Memory B cell (primary cell): ENCODE results near the gene ZNF451.
A peak's percentile ranks its signal among the peaks of the same experiment; 100 is the strongest.

Experiments
- ATAC-seq: fragments of 150-1000 bp; cut with Tn5 transposase; 2 replicates; pipeline ENCODE4 v1.10.0; 2021; ENCODE audit warnings: low read depth, mild to moderate bottlenecking, moderate library complexity
- DNase-seq, 2 donors: peaks; one replicate each; pipeline ENCODE4 v3.0.0; 2022; ENCODE audit warnings: low spot score in 2 of 2
- H3K27ac Mint-ChIP-seq: one replicate; pipeline ENCODE4 v1.8.0; 2022; ENCODE audit warnings: mild to moderate bottlenecking, moderate library complexity, mixed read lengths
- H3K27me3 Mint-ChIP-seq: one replicate; pipeline ENCODE4 v1.8.0; 2022; ENCODE audit warnings: mixed read lengths
- H3K36me3 Mint-ChIP-seq: one replicate; pipeline ENCODE4 v1.8.0; 2022; ENCODE audit warnings: mild to moderate bottlenecking, mixed read lengths
- H3K4me1 Mint-ChIP-seq: one replicate; pipeline ENCODE4 v1.8.0; 2022; ENCODE audit warnings: mixed read lengths
- H3K4me3 Mint-ChIP-seq: one replicate; pipeline ENCODE4 v1.8.0; 2022; ENCODE audit warnings: mild to moderate bottlenecking, moderate library complexity, mixed read lengths
- H3K9me3 Mint-ChIP-seq: one replicate; pipeline ENCODE4 v1.8.0; 2022; ENCODE audit warnings: mixed read lengths

ZNF451 gene

GRCh38 chr6:57147955-57148858 lies 58.2 kb downstream of the ZNF451 start:
- Mint-ChIP-seq H3K27me3 (no peaks in the 10 kb centered on the region), H3K27ac (no peak overlapping the region), H3K36me3 (peaks cover 27% of the 10 kb centered on the region), H3K9me3 (no peaks in the 10 kb centered on the region), H3K4me3 (no peak overlapping the region), H3K4me1 (no peaks in the 10 kb centered on the region)
- ATAC-seq (no peak), DNase-seq (no peak)

GRCh38 chr6:57158658-57159057 lies 68.7 kb downstream of the ZNF451 start:
- DNase-seq (no peak), ATAC-seq (no peak)
- H3K27ac Mint-ChIP-seq, result no peak overlapping the region
- H3K27me3 Mint-ChIP-seq, result no peaks in the 10 kb centered on the region
- peaks cover 20% of the 10 kb centered on the region for H3K36me3 Mint-ChIP-seq
- no peak overlapping the region for H3K4me3 Mint-ChIP-seq
- H3K4me1 Mint-ChIP-seq, result peaks cover 2% of the 10 kb centered on the region
- no peaks in the 10 kb centered on the region for H3K9me3 Mint-ChIP-seq

GRCh38 chr6:57159127-57159526 lies 69.1 kb downstream of the ZNF451 start:
- Mint-ChIP-seq H3K9me3 (no peaks in the 10 kb centered on the region), H3K27me3 (no peaks in the 10 kb centered on the region), H3K4me1 (peaks cover 2% of the 10 kb centered on the region), H3K36me3 (peaks cover 18% of the 10 kb centered on the region), H3K4me3 (no peak overlapping the region), H3K27ac (no peak overlapping the region)
- no peak for ATAC-seq
- DNase-seq, result no peak

GRCh38 chr6:57162028-57162427 lies 72.0 kb downstream of the ZNF451 start:
- no peaks in the 10 kb centered on the region for H3K9me3 Mint-ChIP-seq
- ATAC-seq (no peak), DNase-seq (no peak)
- peaks cover 29% of the 10 kb centered on the region for H3K36me3 Mint-ChIP-seq
- H3K4me1 Mint-ChIP-seq, result peaks cover 2% of the 10 kb centered on the region
- no peak overlapping the region for H3K27ac Mint-ChIP-seq
- no peaks in the 10 kb centered on the region for H3K27me3 Mint-ChIP-seq
- H3K4me3 Mint-ChIP-seq, result no peak overlapping the region

GRCh38 chr6:57162516-57162915 lies 72.5 kb downstream of the ZNF451 start:
- no peak overlapping the region for H3K27ac Mint-ChIP-seq
- no peaks in the 10 kb centered on the region for H3K9me3 Mint-ChIP-seq
- ATAC-seq, result no peak
- H3K4me1 Mint-ChIP-seq, result peaks cover 2% of the 10 kb centered on the region
- DNase-seq, result no peak
- peaks cover 29% of the 10 kb centered on the region for H3K36me3 Mint-ChIP-seq
- H3K4me3 Mint-ChIP-seq, result no peak overlapping the region
- no peaks in the 10 kb centered on the region for H3K27me3 Mint-ChIP-seq

GRCh38 chr6:57163956-57164355 lies 74.0 kb downstream of the ZNF451 start:
- Mint-ChIP-seq H3K9me3 (no peaks in the 10 kb centered on the region), H3K4me1 (peaks cover 2% of the 10 kb centered on the region), H3K27ac (no peak overlapping the region), H3K36me3 (peaks cover 29% of the 10 kb centered on the region), H3K27me3 (no peaks in the 10 kb centered on the region), H3K4me3 (no peak overlapping the region)
- ATAC-seq, result no peak
- DNase-seq, result no peak

- ATAC-seq, result no peak
- no peak overlapping the region for H3K27ac Mint-ChIP-seq
- DNase-seq, result no peak
- H3K36me3 Mint-ChIP-seq, result peaks cover 30% of the 10 kb centered on the region
- H3K9me3 Mint-ChIP-seq, result no peaks in the 10 kb centered on the region
- H3K27me3 Mint-ChIP-seq, result no peaks in the 10 kb centered on the region
- H3K4me3 Mint-ChIP-seq, result no peak overlapping the region
- peaks cover 2% of the 10 kb centered on the region for H3K4me1 Mint-ChIP-seq
Observed at GRCh38 chr6:57165080-57165479, 75.1 kb downstream of the ZNF451 start.

- no peaks in the 10 kb centered on the region for H3K9me3 Mint-ChIP-seq
- H3K27ac Mint-ChIP-seq, result peak within 1 kb of the TSS; percentile 97
- peak within 1 kb of the TSS; percentile 93 for H3K4me3 Mint-ChIP-seq
- no peaks in the 10 kb centered on the region for H3K27me3 Mint-ChIP-seq
- peaks cover 23% of the 10 kb centered on the region for H3K4me1 Mint-ChIP-seq
- peaks cover 2% of the 10 kb centered on the region for H3K36me3 Mint-ChIP-seq
- DNase-seq (peak; percentile 87), ATAC-seq (peak; percentile 84)
Observed at GRCh38 chr6:57172136-57173055, 82.4 kb downstream of the ZNF451 start, which contains the start of gene BAG2. Gene BAG2 (plus strand): TSS chr6:57172326. CDS start chr6:57172698, 372 bp downstream.

- peak overlapping the region; percentile 93 for H3K4me3 Mint-ChIP-seq
- DNase-seq (peak; percentile 0 to 16), ATAC-seq (no peak)
- no peaks in the 10 kb centered on the region for H3K27me3 Mint-ChIP-seq
- H3K4me1 Mint-ChIP-seq, result peaks cover 23% of the 10 kb centered on the region
- no peaks in the 10 kb centered on the region for H3K9me3 Mint-ChIP-seq
- H3K36me3 Mint-ChIP-seq, result peaks cover 2% of the 10 kb centered on the region
- H3K27ac Mint-ChIP-seq, result peak overlapping the region; percentile 97
Observed at GRCh38 chr6:57173056-57173885, 83.3 kb downstream of the ZNF451 start.

GRCh38 chr6:57173886-57174510 lies 84.0 kb downstream of the ZNF451 start:
- Mint-ChIP-seq H3K9me3 (no peaks in the 10 kb centered on the region), H3K36me3 (peaks cover 2% of the 10 kb centered on the region), H3K27me3 (no peaks in the 10 kb centered on the region), H3K4me1 (peaks cover 23% of the 10 kb centered on the region), H3K4me3 (peak overlapping the region; percentile 93), H3K27ac (peak overlapping the region; percentile 25)
- no peak for DNase-seq
- no peak for ATAC-seq

GRCh38 chr6:57174511-57174907 lies 84.5 kb downstream of the ZNF451 start:
- Mint-ChIP-seq H3K27ac (no peak overlapping the region), H3K36me3 (peaks cover 2% of the 10 kb centered on the region), H3K4me3 (no peak overlapping the region), H3K4me1 (peaks cover 23% of the 10 kb centered on the region), H3K27me3 (no peaks in the 10 kb centered on the region), H3K9me3 (no peaks in the 10 kb centered on the region)
- ATAC-seq, result no peak
- DNase-seq, result no peak

- H3K27me3 Mint-ChIP-seq, result no peaks in the 10 kb centered on the region
- H3K9me3 Mint-ChIP-seq, result no peaks in the 10 kb centered on the region
- no peak overlapping the region for H3K4me3 Mint-ChIP-seq
- no peak for DNase-seq
- no peak for ATAC-seq
- peaks cover 23% of the 10 kb centered on the region for H3K4me1 Mint-ChIP-seq
- H3K36me3 Mint-ChIP-seq, result peaks cover 11% of the 10 kb centered on the region
- peak overlapping the region; percentile 47 for H3K27ac Mint-ChIP-seq
Observed at GRCh38 chr6:57177545-57178265, 87.7 kb downstream of the ZNF451 start.

GRCh38 chr6:57180596-57180995 lies 90.6 kb downstream of the ZNF451 start:
- peaks cover 13% of the 10 kb centered on the region for H3K36me3 Mint-ChIP-seq
- H3K27ac Mint-ChIP-seq, result no peak overlapping the region
- H3K27me3 Mint-ChIP-seq, result no peaks in the 10 kb centered on the region
- no peak for DNase-seq
- peaks cover 10% of the 10 kb centered on the region for H3K4me1 Mint-ChIP-seq
- ATAC-seq, result no peak
- H3K4me3 Mint-ChIP-seq, result no peak overlapping the region
- no peaks in the 10 kb centered on the region for H3K9me3 Mint-ChIP-seq
